ENCODE results near the gene ANO2.
"Not testable (repeated sequence)": the region's sequence is repeated elsewhere in the genome, so short reads cannot be mapped to it uniquely, and the experiment has no call there.

ANO2 gene

GRCh38 chr12:5887819-5888218, 57.2 kb downstream of the ANO2 start:
- DNase-seq (ENCODE audit: low read depth), result not testable (repeated sequence)

- no peak for DNase-seq (ENCODE audit: low read depth)
These were observed 60.2 kb downstream of the ANO2 start for GRCh38 chr12:5884866-5885265.

- no peak for DNase-seq (ENCODE audit: low read depth)
These were observed 60.8 kb downstream of the ANO2 start for GRCh38 chr12:5884285-5884684.

DNA sequence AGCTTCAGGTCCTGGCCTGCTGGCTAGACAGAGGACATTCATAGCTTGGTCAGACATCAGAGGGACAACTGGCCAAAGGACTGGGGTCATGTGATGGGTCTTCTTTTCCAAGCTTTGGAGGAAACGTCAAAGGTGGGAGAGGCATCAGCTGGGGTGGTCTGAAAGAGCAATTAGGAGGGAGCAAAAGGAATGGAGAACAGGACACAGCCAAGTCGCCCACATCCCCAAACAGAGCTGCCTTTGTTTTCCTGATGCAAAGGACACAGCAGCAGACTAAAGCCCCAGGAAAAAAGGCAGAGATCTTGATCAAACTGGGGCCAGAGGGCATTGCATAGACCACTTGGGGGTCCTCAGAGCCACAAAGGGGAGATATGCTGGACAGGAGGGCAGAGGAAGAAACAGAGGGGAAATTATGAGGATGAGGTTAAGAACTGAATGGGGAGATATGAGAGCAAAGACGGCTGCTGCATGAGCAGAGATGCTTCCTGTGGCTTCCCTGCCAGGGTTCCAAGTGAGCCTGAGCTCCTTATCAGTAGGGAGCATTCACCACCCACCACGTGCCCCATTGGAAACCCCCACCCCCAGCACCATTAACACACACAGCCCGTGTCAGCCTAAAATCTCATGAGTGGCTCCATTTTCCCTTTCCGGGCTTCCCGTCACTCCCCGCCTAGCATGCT, 62.4 kb downstream of the ANO2 start:
- DNase-seq (ENCODE audit: low read depth), result no peak

- DNase-seq (ENCODE audit: low read depth), result no peak
These were observed 63.4 kb downstream of the ANO2 start for GRCh38 chr12:5881666-5882065.

GRCh38 chr12:5881101-5881606, 63.9 kb downstream of the ANO2 start:
- no peak for DNase-seq (ENCODE audit: low read depth)

DNA sequence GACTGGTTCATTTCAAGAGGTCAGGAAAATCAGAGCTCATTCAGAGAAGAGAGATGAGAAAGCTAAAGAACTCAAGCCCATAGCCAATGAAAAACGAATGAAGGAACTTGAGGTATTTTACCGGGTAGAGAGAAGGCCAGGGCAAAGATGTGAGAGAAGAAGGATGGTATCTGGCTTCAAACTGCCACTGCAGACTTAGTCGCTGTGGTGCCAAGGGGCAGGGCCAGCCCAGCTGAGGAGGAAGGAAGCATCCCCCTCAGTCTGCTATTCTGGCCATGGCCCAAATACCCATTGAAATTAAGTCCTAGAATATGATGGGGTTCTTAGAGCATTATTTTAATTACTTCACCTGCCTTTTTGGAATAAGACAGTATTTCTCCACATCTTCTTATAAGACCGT, 69.2 kb downstream of the ANO2 start:
- no peak for DNase-seq (ENCODE audit: low read depth)

DNA sequence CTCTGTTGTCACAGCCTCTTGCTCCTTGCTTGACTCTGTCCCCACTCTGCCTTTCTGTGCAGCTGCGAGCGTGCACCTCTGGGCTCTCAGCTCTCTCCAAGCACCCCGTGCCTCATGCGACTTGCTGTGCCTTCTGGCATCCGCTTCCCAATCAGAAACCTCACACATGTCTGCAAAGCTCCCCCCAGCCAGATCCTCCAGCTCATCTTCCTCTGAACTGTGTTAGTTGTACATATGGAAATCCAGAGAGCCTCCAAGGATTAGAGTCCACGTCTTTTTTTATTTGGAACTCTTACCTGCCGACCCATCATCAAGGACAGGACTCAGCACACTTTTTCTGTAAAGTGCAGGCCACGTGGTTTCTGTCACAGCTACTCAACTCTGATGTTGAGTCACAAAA, 70.5 kb downstream of the ANO2 start:
- no peak for DNase-seq (ENCODE audit: low read depth)

DNA sequence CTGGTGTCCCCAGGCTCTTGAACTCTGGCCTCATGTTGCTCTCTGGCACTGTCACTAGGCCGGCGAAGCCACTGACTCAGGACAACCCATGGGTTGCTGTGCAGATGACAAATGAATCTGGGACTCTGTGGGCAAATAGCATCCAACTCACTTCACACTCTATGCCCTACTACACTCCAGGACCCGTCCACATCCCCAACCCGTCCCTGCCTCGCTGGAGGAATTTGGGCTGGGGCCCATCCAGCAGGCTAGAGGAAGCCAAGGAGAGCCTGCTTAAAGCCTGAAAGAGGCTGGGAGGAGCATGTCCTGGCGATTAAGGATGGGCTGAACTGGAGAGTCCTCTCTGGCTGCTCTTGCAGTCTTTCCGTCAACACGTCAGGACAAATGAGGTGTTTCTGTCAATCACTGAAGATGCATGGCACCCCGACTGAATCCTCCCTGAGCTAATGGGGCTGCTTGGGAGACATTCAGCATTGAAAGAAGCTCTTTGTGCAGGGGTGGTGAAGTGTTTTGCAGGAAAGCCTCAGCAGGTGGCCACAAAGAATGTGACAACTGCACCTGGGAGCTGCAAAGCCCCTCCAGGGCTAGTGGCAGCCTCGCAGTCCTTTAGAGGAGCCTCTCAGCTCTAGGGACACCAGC, 71.7 kb downstream of the ANO2 start:
- DNase-seq (ENCODE audit: low read depth), result no peak

DNA sequence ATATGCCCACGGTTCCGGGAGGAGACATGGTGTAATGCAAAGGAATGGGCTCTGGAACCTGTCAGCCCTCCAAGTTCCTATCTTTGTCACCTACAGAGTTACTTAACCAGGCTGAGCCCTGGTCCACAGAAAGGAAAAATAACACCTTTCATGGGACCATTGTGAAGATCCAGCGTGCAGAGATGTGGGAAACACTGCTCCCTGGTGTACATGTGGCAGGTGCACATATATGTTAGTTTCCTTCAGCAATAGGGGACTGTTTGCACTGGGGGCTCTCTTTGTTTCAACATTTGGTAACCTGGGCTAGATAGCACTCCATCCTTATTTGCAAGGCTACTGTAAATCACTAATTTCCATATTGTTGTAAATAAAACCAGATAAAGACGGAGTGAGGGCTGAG, 72.3 kb downstream of the ANO2 start:
- no peak for DNase-seq (ENCODE audit: low read depth)

DNA sequence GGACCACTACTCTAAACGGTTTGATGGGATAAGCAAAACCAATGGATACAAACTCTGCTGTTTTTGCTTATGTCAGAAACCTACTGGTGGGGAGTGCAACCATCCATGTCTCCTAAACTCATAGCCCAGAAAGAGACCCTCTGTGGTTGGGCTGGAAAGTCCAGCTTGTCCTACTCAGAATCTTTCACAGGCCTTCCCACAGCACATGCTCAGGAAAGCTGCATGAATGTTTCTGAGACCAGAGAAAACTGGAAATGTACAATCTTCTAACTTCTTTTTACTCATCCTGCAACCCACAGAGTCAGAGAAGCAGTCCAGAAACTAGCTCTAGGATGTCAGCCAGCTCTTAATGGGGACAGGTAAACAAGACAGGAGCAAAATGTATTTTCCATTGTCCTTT, 73.3 kb downstream of the ANO2 start:
- no peak for DNase-seq (ENCODE audit: low read depth)

GRCh38 chr12:5870183-5870582, 74.9 kb downstream of the ANO2 start:
- no peak for DNase-seq (ENCODE audit: low read depth)

DNA sequence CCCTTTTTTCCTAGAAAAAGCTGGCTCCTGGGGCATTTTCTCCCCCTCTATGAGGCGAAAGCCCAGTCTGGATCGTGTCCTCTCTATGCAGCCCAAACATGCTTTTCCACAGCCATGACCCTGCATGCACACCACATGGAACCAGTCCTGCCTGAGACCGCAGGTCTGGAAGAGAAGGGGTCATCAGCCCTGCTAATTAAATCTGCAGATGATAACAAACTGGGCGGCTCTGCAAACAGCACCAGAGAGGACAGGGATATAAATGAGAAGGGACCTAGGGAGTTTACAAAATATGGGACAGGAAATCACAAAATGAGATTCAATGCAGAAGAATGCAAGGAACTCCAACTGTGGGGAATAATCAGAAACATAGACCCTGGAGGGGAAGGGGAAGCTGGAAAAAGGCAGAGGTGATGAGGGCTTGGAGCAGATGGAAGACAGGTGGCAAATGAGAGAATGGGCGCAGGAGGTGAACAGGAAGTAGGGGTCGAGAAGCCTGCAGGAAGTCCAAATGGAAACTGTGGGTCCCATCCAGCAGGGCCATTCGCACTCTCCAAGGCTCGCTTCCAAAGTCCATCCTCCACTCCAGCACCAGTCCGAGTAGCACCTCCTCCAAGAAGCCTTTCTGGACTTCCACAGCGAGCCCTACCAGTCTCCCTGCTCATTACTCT, 76.3 kb downstream of the ANO2 start:
- DNase-seq (ENCODE audit: low read depth), result no peak

- DNase-seq (ENCODE audit: low read depth), result no peak
These were observed 79.7 kb downstream of the ANO2 start for GRCh38 chr12:5865397-5865796.

GRCh38 chr12:5864972-5865371, 80.1 kb downstream of the ANO2 start:
- DNase-seq (ENCODE audit: low read depth), result no peak

DNA sequence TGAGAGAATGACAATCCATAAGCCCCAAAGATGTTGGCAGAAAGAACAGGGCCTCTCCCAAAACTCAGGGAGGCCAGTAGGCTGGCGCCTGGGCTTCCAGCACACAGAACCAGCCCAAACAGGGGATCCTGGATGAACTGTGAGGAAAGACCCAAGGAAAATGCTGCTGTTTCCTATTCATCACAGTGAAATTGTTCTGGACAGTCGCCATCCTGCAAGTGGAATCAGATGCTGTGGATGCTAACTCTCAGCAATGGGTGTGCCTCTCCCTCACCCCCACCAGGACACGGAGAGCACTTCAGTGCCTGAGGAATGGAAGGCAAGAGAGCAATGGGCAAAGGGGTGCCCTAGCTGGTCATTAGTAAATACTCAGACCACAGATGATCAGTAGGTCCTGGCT, 80.8 kb downstream of the ANO2 start:
- no peak for DNase-seq (ENCODE audit: low read depth)

- DNase-seq (ENCODE audit: low read depth), result no peak
These were observed 83.6 kb downstream of the ANO2 start for GRCh38 chr12:5861416-5861815.

DNA sequence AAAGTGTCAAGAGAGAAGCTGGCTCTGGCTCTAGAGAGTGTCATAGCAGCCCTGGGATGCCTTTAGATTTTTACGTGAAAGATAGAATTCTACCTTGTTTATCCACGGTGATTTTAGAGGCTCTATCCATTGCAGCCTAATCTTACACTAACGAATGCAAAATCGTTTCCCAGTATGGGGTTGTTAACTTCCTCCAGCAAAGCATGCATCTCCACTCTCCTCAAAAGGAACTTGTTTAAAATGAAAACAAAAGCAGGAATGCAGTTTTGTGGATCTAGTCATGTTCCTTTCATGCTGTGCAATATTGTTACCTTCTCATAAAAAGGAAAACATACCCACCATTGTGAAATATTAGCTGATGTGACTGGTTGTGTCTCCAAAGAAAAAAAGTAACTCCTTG, 88.4 kb downstream of the ANO2 start:
- DNase-seq (ENCODE audit: low read depth), result no peak

DNA sequence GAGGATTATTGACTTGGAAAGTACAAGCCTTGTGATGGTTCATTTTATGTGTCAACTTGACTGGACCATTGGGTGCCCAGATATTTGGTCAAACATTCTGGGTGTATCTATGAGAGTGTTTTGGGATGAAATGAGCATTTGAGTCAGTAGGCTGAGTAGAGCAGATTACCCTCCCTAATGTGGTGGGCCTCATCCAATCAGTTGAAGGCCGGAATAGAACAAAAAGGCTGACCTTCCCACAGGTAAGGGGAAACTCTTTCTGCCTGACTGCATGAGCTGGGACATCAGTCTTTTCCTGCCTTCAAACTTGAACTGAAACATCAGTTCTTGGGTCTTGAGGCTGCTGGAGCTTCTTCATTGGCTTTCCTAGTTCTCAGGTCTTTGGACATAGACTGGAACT, 98.1 kb downstream of the ANO2 start:
- no peak for DNase-seq (ENCODE audit: low read depth)

DNA sequence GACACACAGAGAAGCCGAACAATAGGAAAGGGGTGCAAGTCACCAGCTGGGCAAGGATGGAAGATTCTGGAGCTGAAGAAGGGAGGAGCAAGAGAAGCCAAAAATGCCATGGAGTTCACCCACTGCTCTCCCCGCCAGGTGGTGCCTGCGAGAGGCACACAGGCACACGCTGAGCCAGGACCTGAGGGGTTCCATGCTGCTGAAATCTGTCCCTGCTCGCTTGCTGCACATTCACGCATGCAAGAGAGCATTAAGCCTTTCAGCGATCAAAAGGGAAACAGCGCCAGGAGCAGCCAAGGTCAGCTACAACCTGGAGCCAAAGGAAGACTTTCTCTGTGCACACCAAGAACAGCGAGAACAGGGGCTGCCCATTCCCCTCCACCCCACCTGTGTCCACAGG, 104.1 kb downstream of the ANO2 start:
- DNase-seq (ENCODE audit: low read depth), result no peak

GRCh38 chr12:5830111-5830510, 114.9 kb downstream of the ANO2 start:
- no peak for DNase-seq (ENCODE audit: low read depth)

DNA sequence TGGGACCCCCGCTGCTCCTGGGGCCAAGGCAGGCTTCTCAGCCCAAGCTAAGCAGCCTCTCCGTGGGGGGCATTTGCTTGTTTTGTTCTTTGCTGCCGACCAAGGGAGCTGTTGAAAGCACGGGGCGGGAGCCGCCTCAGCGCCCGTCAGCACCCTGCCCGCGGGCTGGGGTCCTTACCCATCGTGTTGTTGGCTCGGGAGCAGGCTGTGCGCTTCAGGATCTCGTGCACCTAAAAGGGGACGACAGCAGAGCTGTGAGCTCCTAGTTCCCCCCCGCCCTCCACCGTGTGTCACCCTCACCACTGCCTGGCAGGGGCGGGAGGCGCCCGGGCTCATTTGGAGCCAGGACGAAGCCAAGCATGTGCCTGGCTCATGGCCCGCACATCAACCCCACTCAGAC, 117.5 kb downstream of the ANO2 start:
- no peak for DNase-seq (ENCODE audit: low read depth)

DNA sequence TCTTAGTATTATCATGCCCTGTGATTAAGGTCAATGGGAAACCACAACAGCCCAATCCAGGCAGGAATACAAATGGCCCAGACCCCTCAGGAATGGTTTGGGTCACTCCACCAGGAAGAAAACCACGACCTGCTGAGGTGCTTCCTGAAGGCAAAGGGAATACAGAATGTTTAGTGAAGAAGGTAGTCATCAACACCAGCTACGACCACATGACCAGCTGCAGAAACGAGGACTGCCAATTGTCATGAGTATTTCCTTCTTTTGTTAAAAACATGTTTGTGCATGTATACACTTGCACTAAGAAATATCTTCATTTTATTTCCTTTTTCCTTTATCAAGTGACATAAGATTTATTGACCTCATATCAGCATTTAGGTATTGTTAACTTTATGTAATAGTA, 119.3 kb downstream of the ANO2 start:
- not testable (repeated sequence) for DNase-seq (ENCODE audit: low read depth)

All from iris pigment epithelial cell (primary cell).